ENCODE results near the gene BBS1. TPM values are rescaled to one million over a fixed set of nuclear protein-coding genes. Genes with fewer than 3 reads are reported as not detected.

The BBS1 gene
- polyA plus RNA-seq, 3 donors, result 1.3 to 8.5 (median 3.5) TPM

DNA sequence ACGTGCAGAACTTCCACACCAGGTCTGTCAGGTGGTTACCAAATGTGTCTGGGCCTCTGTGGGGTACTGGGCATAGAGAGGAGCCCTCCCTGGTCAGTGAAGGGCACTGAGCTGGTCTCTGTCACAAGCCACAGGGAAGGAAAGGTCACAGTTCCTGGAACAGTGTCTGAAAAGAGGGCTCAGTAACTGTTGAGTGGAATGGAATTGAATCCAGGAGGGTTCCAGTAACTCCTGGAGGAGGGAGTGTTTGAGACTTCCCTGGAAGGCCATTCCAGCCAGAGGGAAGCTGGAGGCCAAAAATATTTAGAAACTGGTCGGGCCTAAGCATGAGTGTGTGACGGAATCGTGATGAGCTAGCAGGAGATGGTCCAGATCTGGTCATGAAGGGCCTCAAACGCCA lies 44.2 kb downstream of the BBS1 start:
- intact Hi-C loops (cut with micrococcal nuclease), result no loop called here
- Mint-ChIP-seq H3K27ac (no peak overlapping the region), H3K4me1 (peaks cover 8% of the 10 kb centered on the region)

DNA sequence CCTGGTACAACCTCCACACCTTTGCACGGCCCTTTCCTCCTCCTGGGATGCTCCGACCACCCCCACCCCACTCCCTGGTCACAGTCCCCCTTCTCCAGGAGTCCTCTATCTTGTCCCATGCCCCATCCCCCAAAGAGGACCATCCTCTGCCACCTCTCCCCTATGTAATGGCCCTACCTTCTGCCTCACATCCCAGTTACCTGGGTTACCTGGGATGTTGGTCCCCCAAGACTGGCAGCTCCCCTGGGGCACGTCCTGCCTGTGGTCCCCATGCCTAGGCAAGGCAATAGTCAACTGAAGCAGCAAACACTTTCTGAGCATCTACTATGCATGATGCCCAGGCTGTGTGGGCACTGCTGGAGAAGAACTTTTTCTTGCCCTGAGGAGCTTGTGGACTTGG lies 45.0 kb downstream of the BBS1 start:
- H3K27me3 ChIP-seq (ENCODE audit: control insufficient read depth in 2 of 2, insufficient read depth in 2 of 2, low read length in 2 of 2), result peaks cover 3 to 19% of the 10 kb centered on the region in 2 donors
- H3K9me3 Mint-ChIP-seq, result peaks cover 0 to 2% (median 0%) of the 10 kb centered on the region in 7 donors
- intact Hi-C loops (cut with micrococcal nuclease), result no loop called here
- H3K9ac ChIP-seq (ENCODE audit: insufficient read depth, low read length, poor library complexity, severe bottlenecking), result no peak overlapping the region
- no peaks in the 10 kb centered on the region for H4K20me1 ChIP-seq (ENCODE audit: insufficient read depth, low read length)
- H3K4me1 ChIP-seq (ENCODE audit: control insufficient read depth in 1 of 2, insufficient read depth in 2 of 2, low read length in 2 of 2), result peaks cover 0 to 5% of the 10 kb centered on the region in 2 donors
- H2AFZ ChIP-seq (ENCODE audit: insufficient read depth, low read depth, low read length, poor library complexity, severe bottlenecking), result no peak overlapping the region
- peaks cover 22 to 34% (median 23%) of the 10 kb centered on the region in 3 donors for H3K27me3 Mint-ChIP-seq (ENCODE audit: low read depth in 3 of 3)
- 78% methylated on average over 3 of the region's 3 CpGs for WGBS (ENCODE audit: insufficient coverage)
- no peak overlapping the region for H3K4me3 Mint-ChIP-seq
- TF ChIP-seq, protein P1, sequence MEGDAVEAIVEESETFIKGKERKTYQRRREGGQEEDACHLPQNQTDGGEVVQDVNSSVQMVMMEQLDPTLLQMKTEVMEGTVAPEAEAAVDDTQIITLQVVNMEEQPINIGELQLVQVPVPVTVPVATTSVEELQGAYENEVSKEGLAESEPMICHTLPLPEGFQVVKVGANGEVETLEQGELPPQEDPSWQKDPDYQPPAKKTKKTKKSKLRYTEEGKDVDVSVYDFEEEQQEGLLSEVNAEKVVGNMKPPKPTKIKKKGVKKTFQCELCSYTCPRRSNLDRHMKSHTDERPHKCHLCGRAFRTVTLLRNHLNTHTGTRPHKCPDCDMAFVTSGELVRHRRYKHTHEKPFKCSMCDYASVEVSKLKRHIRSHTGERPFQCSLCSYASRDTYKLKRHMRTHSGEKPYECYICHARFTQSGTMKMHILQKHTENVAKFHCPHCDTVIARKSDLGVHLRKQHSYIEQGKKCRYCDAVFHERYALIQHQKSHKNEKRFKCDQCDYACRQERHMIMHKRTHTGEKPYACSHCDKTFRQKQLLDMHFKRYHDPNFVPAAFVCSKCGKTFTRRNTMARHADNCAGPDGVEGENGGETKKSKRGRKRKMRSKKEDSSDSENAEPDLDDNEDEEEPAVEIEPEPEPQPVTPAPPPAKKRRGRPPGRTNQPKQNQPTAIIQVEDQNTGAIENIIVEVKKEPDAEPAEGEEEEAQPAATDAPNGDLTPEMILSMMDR (IDR thresholded peaks at IDR 0.05), result no peak
- H3K4me2 ChIP-seq (replicated peaks; ENCODE audit: extremely low read depth, low read length, poor library complexity, severe bottlenecking), result no peak overlapping the region
- H3K4me3 ChIP-seq (replicated peaks in 1 of 3; ENCODE audit: low read depth in 2 of 3, low read length in 3 of 3), result no peak overlapping the region
- DNase-seq, result no peak
- no peaks in the 10 kb centered on the region for H3K79me2 ChIP-seq (ENCODE audit: insufficient read depth, low read length)
- H3K9me3 ChIP-seq (replicated peaks in 1 of 2; ENCODE audit: control insufficient read depth in 1 of 2, insufficient read depth in 1 of 2, low read length in 2 of 2), result no peaks in the 10 kb centered on the region
- H3K27ac ChIP-seq (ENCODE audit: low read depth in 1 of 2, low read length in 2 of 2), result no peak overlapping the region
- peaks cover 8% of the 10 kb centered on the region for H3K4me1 Mint-ChIP-seq
- H3K36me3 Mint-ChIP-seq, result no peaks in the 10 kb centered on the region
- H3K27ac Mint-ChIP-seq, result no peak overlapping the region
- H3K36me3 ChIP-seq (replicated peaks in 1 of 2; ENCODE audit: control insufficient read depth in 1 of 2, insufficient read depth in 2 of 2, low read length in 2 of 2), result no peaks in the 10 kb centered on the region

More for the DNA sequence above, 44.2 kb downstream of the BBS1 start:
- Histone ChIP-seq H3K4me1 (ENCODE audit: control insufficient read depth in 1 of 2, insufficient read depth in 2 of 2, low read length in 2 of 2) (peaks cover 0 to 5% of the 10 kb centered on the region in 2 donors), H3K4me3 (replicated peaks in 1 of 3; ENCODE audit: low read depth in 2 of 3, low read length in 3 of 3) (no peak overlapping the region), H3K27ac (ENCODE audit: low read depth in 1 of 2, low read length in 2 of 2) (no peak overlapping the region), H2AFZ (ENCODE audit: insufficient read depth, low read depth, low read length, poor library complexity, severe bottlenecking) (no peak overlapping the region), H3K4me2 (replicated peaks; ENCODE audit: extremely low read depth, low read length, poor library complexity, severe bottlenecking) (no peak overlapping the region), H3K27me3 (ENCODE audit: control insufficient read depth in 2 of 2, insufficient read depth in 2 of 2, low read length in 2 of 2) (peaks cover 3 to 17% of the 10 kb centered on the region in 2 donors), H3K9ac (ENCODE audit: insufficient read depth, low read length, poor library complexity, severe bottlenecking) (no peak overlapping the region), H4K20me1 (ENCODE audit: insufficient read depth, low read length) (no peaks in the 10 kb centered on the region), H3K9me3 (replicated peaks in 1 of 2; ENCODE audit: control insufficient read depth in 1 of 2, insufficient read depth in 1 of 2, low read length in 2 of 2) (no peaks in the 10 kb centered on the region), H3K36me3 (replicated peaks in 1 of 2; ENCODE audit: control insufficient read depth in 1 of 2, insufficient read depth in 2 of 2, low read length in 2 of 2) (no peaks in the 10 kb centered on the region), H3K79me2 (ENCODE audit: insufficient read depth, low read length) (no peaks in the 10 kb centered on the region)
- Mint-ChIP-seq H3K9me3 (peaks cover 0 to 2% (median 0%) of the 10 kb centered on the region in 7 donors), H3K36me3 (no peaks in the 10 kb centered on the region), H3K27me3 (ENCODE audit: low read depth in 3 of 3) (peaks cover 22 to 32% (median 23%) of the 10 kb centered on the region in 3 donors), H3K4me3 (no peak overlapping the region)
- TF ChIP-seq, protein P1 (IDR thresholded peaks at IDR 0.05), result no peak
- 95% methylated on average over 2 of the region's 5 CpGs for WGBS (ENCODE audit: insufficient coverage)
- DNase-seq, result no peak
